Fibroblast of lung (primary cell): ENCODE data around the gene APH1B. TPM values are rescaled to one million over a fixed set of nuclear protein-coding genes. Genes with fewer than 3 reads are reported as not detected.

Experiments
- DNase-seq, 2 donors: peaks; one replicate each; pipeline versions ENCODE4 v3.0.0 to v3.0.0-alpha.2; 2010; ENCODE audit warnings: low read depth in 2 of 2
- H2AFZ ChIP-seq: 2 replicates; pipeline ENCODE4 v1.5.1; 2012; ENCODE audit warnings: low read length, control low read depth, inconsistent platforms
- H3K27ac ChIP-seq: 2 replicates; pipeline ENCODE4 v1.5.1; 2011; ENCODE audit warnings: low read length, control low read depth; ENCODE audit not compliant: insufficient read depth
- H3K27me3 ChIP-seq: 2 replicates; pipeline ENCODE4 v1.5.1; 2011; ENCODE audit warnings: mild to moderate bottlenecking, low read length; ENCODE audit not compliant: control insufficient read depth, insufficient read depth
- H3K36me3 ChIP-seq: 2 replicates; pipeline ENCODE4 v1.5.1; 2011; ENCODE audit warnings: low read length; ENCODE audit not compliant: control insufficient read depth, insufficient read depth
- H3K4me1 ChIP-seq: 2 replicates; pipeline ENCODE4 v1.5.1; 2011; ENCODE audit warnings: low read length; ENCODE audit not compliant: control insufficient read depth, insufficient read depth; ENCODE audit errors: extremely low read depth
- H3K4me2 ChIP-seq: 2 replicates; pipeline ENCODE4 v1.5.1; 2011; ENCODE audit warnings: low read length, control low read depth; ENCODE audit not compliant: insufficient read depth; ENCODE audit errors: extremely low read depth
- H3K4me3 ChIP-seq, 4 experiments: fragments of 200-600 bp in 1 of 4; sonication (generic) in 1 of 4; replicated peaks in 1 of 4; 2 replicates each; pipeline ENCODE4 v1.5.1; 2011 to 2016; ENCODE audit warnings: low read length in 4 of 4, low read depth in 3 of 4, mild to moderate bottlenecking in 3 of 4, control low read depth in 2 of 4, inconsistent platforms in 1 of 4, mixed read lengths in 1 of 4; ENCODE audit not compliant: insufficient read depth in 1 of 4; ENCODE audit errors: control extremely low read depth in 1 of 4
- H3K79me2 ChIP-seq: 2 replicates; pipeline ENCODE4 v1.5.1; 2012; ENCODE audit warnings: mild to moderate bottlenecking, low read length, inconsistent platforms; ENCODE audit not compliant: control insufficient read depth, insufficient read depth
- H3K9ac ChIP-seq: 2 replicates; pipeline ENCODE4 v1.5.1; 2011; ENCODE audit warnings: mild to moderate bottlenecking, low read length, control low read depth; ENCODE audit not compliant: insufficient read depth
- H3K9me3 ChIP-seq: 2 replicates; pipeline ENCODE4 v1.5.1; 2012; ENCODE audit warnings: low read depth, low read length; ENCODE audit not compliant: control insufficient read depth, insufficient read depth
- H4K20me1 ChIP-seq: 2 replicates; pipeline ENCODE4 v1.5.1; 2011; ENCODE audit warnings: low read length; ENCODE audit not compliant: control insufficient read depth, insufficient read depth; ENCODE audit errors: extremely low read depth
- EZH2 ChIP-seq: IDR thresholded peaks from 2 replicates; pipeline ENCODE4 v1.5.1; 2012; ENCODE audit warnings: low read length, control low read depth, mild to moderate bottlenecking; ENCODE audit errors: missing control alignments
- polyA plus RNA-seq, 2 donors: library from polyadenylated mRNA; depleted of rRNA in 1 of 2; stranded (reverse) in 1 of 2; unstranded in 1 of 2; fragments of >200 nt; gene quantifications; 2 replicates each; pipeline ENCODE4 v1.2.1, GENCODE V29; 2011 to 2012; ENCODE audit warnings: missing spikeins in 1 of 2
- total RNA-seq: library from RNA; depleted of rRNA; stranded (reverse); fragments of >200 nt; gene quantifications from 2 replicates; pipeline ENCODE4 v1.2.1, GENCODE V29; 2014
- TF ChIP-seq, protein P1 (sequence below), 2 donors: IDR thresholded peaks in 1 of 2; conservative IDR thresholded peaks in 1 of 2; 1 replicate in 1 of 2; 2 replicates in 1 of 2; pipeline ENCODE4 v1.5.1; 2011 to 2012; ENCODE audit warnings: low read length in 2 of 2, control low read depth in 1 of 2, inconsistent platforms in 1 of 2, low read depth in 1 of 2, mild to moderate bottlenecking in 1 of 2

The APH1B gene
- total and polyA plus RNA-seq, 2 donors (not counting 1 experiment from before 2014, with no cell fraction given), result 23.5 to 32.2 TPM

DNA sequence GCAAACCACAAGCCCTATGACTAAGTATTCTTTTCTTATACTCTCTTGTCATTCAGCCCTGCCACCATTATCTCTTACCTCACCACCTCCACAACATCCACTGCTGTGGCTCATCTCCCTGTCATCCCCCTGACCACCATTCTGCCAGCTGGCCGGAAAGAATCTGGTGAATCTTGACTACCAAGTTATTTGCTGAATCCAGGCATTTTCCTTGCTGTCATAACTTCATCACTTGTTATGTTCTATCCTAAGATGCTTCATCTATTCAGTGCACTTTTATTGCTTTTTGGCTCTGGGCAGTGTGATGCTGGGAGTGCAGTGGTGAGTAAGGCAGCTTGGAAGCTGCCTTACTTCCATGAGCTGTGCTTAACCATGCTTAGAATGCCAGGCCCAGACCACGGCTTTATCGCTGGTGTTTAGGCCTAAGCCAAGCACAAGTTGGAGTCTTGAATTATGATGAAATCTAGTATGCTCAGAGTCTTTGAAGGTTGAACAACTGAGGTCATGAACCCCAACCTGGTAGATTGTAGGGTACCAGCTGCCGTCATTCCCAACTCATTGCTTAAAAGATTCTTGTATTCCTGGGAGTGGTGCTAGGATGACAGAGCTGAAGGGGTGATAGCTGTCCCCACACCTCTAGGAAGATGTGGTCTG, 27.0 kb upstream of the APH1B start:
- Histone ChIP-seq H3K27me3 (no peaks in the 10 kb centered on the region), H3K36me3 (peaks cover 6% of the 10 kb centered on the region), H3K79me2 (peaks cover 5% of the 10 kb centered on the region), H3K4me1 (peaks cover 31% of the 10 kb centered on the region), H3K4me3 (no peak overlapping the region), H3K4me2 (no peak overlapping the region), H2AFZ (no peak overlapping the region), H3K27ac (peak overlapping the region; percentile 69), H4K20me1 (no peaks in the 10 kb centered on the region), H3K9me3 (no peaks in the 10 kb centered on the region), H3K9ac (no peak overlapping the region)
- DNase-seq, result peak; percentile 84 to 98
- TF ChIP-seq EZH2, result no peak
- TF ChIP-seq, protein P1, sequence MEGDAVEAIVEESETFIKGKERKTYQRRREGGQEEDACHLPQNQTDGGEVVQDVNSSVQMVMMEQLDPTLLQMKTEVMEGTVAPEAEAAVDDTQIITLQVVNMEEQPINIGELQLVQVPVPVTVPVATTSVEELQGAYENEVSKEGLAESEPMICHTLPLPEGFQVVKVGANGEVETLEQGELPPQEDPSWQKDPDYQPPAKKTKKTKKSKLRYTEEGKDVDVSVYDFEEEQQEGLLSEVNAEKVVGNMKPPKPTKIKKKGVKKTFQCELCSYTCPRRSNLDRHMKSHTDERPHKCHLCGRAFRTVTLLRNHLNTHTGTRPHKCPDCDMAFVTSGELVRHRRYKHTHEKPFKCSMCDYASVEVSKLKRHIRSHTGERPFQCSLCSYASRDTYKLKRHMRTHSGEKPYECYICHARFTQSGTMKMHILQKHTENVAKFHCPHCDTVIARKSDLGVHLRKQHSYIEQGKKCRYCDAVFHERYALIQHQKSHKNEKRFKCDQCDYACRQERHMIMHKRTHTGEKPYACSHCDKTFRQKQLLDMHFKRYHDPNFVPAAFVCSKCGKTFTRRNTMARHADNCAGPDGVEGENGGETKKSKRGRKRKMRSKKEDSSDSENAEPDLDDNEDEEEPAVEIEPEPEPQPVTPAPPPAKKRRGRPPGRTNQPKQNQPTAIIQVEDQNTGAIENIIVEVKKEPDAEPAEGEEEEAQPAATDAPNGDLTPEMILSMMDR (conservative IDR thresholded peaks at IDR 0.05 in 1 of 2, IDR thresholded peaks at IDR 0.05 in 1 of 2; ENCODE audit: low read depth in 1 of 2, low read length in 2 of 2), result no peak

DNA sequence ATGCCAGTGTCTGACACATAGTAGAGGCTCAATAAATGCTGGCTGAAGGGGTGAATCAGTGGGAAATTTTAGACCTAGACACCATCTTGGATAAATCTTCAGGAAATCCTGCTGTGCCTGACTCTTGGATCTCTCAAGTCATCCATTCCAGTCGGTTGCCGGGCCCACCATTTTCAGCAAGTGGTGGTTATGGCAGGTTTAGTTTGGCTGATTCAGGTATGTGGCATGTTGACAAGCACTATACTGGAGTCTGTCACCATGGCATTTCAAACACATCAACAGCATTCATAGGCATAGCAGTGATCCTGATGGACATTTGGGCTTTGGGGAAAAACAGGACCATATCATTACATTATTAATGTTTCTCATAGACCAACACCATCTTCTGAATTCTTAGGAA, 25.7 kb upstream of the APH1B start:
- TF ChIP-seq, protein P1 (conservative IDR thresholded peaks at IDR 0.05 in 1 of 2, IDR thresholded peaks at IDR 0.05 in 1 of 2; ENCODE audit: low read depth in 1 of 2, low read length in 2 of 2), result no peak
- TF ChIP-seq EZH2, result no peak
- Histone ChIP-seq H3K36me3 (peaks cover 4% of the 10 kb centered on the region), H3K79me2 (peaks cover 5% of the 10 kb centered on the region), H3K9ac (no peak overlapping the region), H3K4me3 (no peak overlapping the region), H2AFZ (no peak overlapping the region), H3K27ac (peak overlapping the region; percentile 69), H3K4me2 (no peak overlapping the region), H3K9me3 (no peaks in the 10 kb centered on the region), H4K20me1 (no peaks in the 10 kb centered on the region), H3K4me1 (peaks cover 34% of the 10 kb centered on the region), H3K27me3 (no peaks in the 10 kb centered on the region)
- peak in 1 of 2 donors; percentile 24 for DNase-seq

DNA sequence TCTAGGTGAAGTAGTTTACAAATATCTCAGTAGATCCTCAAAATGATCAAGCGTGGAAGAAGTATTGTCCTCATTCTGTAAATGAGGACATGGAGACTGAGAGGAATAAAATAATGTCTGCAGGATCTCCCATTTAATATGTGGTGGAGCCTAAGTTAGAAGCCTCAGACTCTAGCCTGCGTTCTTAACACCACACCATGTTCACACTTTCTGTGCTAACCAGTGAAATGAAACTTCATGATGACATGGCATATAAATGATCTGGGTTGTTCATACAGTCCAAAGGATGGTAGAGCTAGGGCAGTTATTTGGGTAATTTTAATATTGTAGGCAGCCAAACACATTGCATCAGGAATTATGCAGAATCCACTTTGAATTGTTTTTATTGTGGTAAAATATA, 25.1 kb upstream of the APH1B start:
- Histone ChIP-seq H3K4me1 (peaks cover 37% of the 10 kb centered on the region), H3K36me3 (peaks cover 4% of the 10 kb centered on the region), H3K4me3 (no peak overlapping the region), H4K20me1 (no peaks in the 10 kb centered on the region), H3K9ac (no peak overlapping the region), H3K9me3 (no peaks in the 10 kb centered on the region), H3K27me3 (no peaks in the 10 kb centered on the region), H3K4me2 (no peak overlapping the region), H3K79me2 (peaks cover 5% of the 10 kb centered on the region), H2AFZ (no peak overlapping the region), H3K27ac (no peak overlapping the region)
- TF ChIP-seq EZH2, result no peak
- no peak for DNase-seq
